GM18873 (cell line): ENCODE data around the gene HAGHL.
"Not testable (repeated sequence)": the region's sequence is repeated elsewhere in the genome, so short reads cannot be mapped to it uniquely, and the experiment has no call there.

ENCODE experiments used
- ATAC-seq: cut with Tn5 transposase; IDR thresholded peaks from one replicate; pipeline ENCODE4 v1.9.1; 2021; ENCODE audit warnings: mild to moderate bottlenecking, moderate library complexity, moderate number of reproducible peaks; ENCODE audit not compliant: unreplicated experiment, low FRiP score

The HAGHL gene

GRCh38 chr16:730666-731509 is 4.0 kb downstream of the HAGHL start:
- no peak for ATAC-seq

GRCh38 chr16:732332-732731 is 5.4 kb downstream of the HAGHL start:
- ATAC-seq = no peak

- ATAC-seq = no peak
These were observed 6.0 kb downstream of the HAGHL start for GRCh38 chr16:732936-733335.

- no peak for ATAC-seq
These were observed 6.7 kb downstream of the HAGHL start for GRCh38 chr16:733382-734207.

- no peak for ATAC-seq
These were observed 7.5 kb downstream of the HAGHL start for GRCh38 chr16:734208-734980.

- no peak for ATAC-seq
These were observed 8.3 kb downstream of the HAGHL start for GRCh38 chr16:734981-735881.

- ATAC-seq = no peak
These were observed 9.1 kb downstream of the HAGHL start for GRCh38 chr16:735982-736453.

- no peak for ATAC-seq
These were observed 10.1 kb downstream of the HAGHL start for GRCh38 chr16:736936-737481.

- ATAC-seq = no peak
These were observed 12.9 kb downstream of the HAGHL start for GRCh38 chr16:739560-740458.

GRCh38 chr16:740459-740763 is 13.5 kb downstream of the HAGHL start:
- peak; percentile 4 for ATAC-seq

- peak; percentile 54 for ATAC-seq
These were observed 14.0 kb downstream of the HAGHL start, which contains the start of gene CIAO3 for GRCh38 chr16:740764-741505. CIAO3 (minus strand) TSS chr16:740997; CDS start chr16:740985, 12 bp downstream.

- no peak for ATAC-seq
These were observed 15.2 kb downstream of the HAGHL start for GRCh38 chr16:741986-742629.

- ATAC-seq = not testable (repeated sequence)
These were observed 16.0 kb downstream of the HAGHL start for GRCh38 chr16:742894-743293.

- no peak for ATAC-seq
These were observed 17.0 kb downstream of the HAGHL start for GRCh38 chr16:743794-744500.

GRCh38 chr16:745739-746138 is 18.8 kb downstream of the HAGHL start:
- no peak for ATAC-seq

GRCh38 chr16:746637-747036 is 19.7 kb downstream of the HAGHL start:
- ATAC-seq = no peak
